Measurements from ENCODE around the gene PLEKHG1. TPM values are rescaled to one million over a fixed set of nuclear protein-coding genes. Genes with fewer than 3 reads are reported as not detected.

PLEKHG1 gene
- total and polyA plus RNA-seq, 2 experiments from 2014 or later: 0.89 to 2.5 TPM

DNA sequence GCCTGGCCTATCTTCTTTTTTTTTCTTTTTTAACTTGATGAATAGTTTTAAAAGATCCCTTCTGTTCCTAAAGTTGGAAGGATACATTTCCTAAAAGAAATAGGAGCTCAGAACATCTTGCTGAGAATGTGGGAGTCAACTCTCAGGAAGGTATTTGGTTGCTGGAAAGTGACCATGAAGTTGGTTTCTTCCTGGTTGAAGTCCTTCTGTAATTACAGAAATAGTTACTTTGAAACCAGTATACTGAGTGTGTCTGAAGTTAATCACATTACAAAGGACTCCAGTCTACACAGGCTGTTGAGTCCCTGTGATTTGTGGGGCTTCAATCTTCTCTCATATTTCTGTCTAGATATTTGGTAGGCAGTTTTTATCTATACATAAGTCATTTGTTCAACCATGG, 9.8 kb upstream of the PLEKHG1 start:
- H3K4me3 Mint-ChIP-seq: no peak overlapping the region
- no peaks in the 10 kb centered on the region for H3K36me3 Mint-ChIP-seq (ENCODE audit: low read depth)
- no peaks in the 10 kb centered on the region for H4K20me1 ChIP-seq (replicated peaks; ENCODE audit: insufficient read depth)
- H3K4me1 Mint-ChIP-seq: peaks cover 6% of the 10 kb centered on the region; the same call in 2 of the 3 replicates
- H3K4me2 ChIP-seq: no peak overlapping the region
- H3F3A ChIP-seq (replicated peaks; ENCODE audit: low read depth): no peaks in the 10 kb centered on the region
- ATAC-seq (no peak), DNase-seq (ENCODE audit: low spot score) (no peak)
- no peak overlapping the region for H2AFZ ChIP-seq
- H3K79me2 ChIP-seq (replicated peaks; ENCODE audit: insufficient read depth): no peaks in the 10 kb centered on the region
- no peaks in the 10 kb centered on the region for H3K9me2 ChIP-seq (ENCODE audit: insufficient read depth)
- no peak overlapping the region for H3K4me3 ChIP-seq
- H3K27ac Mint-ChIP-seq: no peak overlapping the region
- H3K36me3 ChIP-seq (ENCODE audit: insufficient read depth): no peaks in the 10 kb centered on the region
- H3K27me3 Mint-ChIP-seq (ENCODE audit: insufficient read depth, low read depth, poor library complexity): no peaks in the 10 kb centered on the region
- TF ChIP-seq ZNF462 (CRISPR knock-in tag; IDR thresholded peaks at IDR 0.05) (no peak), JUNB (IDR thresholded peaks at IDR 0.05; ENCODE audit: unreplicated experiment) (no peak), EZH2 (IDR thresholded peaks at IDR 0.05; ENCODE audit: low read depth, unreplicated experiment) (no peak), POLR2AphosphoS5 (IDR thresholded peaks at IDR 0.05; ENCODE audit: low read depth) (no peak), ZNF331 (CRISPR knock-in tag; IDR thresholded peaks at IDR 0.05; ENCODE audit: low read depth) (no peak), CREB1 (CRISPR knock-in tag; IDR thresholded peaks at IDR 0.05; ENCODE audit: low read depth) (no peak), EZH2phosphoT487 (IDR thresholded peaks at IDR 0.05; ENCODE audit: unreplicated experiment) (no peak), NANOG (IDR thresholded peaks at IDR 0.05; ENCODE audit: borderline replicate concordance) (no peak)
- TF ChIP-seq, protein P1, sequence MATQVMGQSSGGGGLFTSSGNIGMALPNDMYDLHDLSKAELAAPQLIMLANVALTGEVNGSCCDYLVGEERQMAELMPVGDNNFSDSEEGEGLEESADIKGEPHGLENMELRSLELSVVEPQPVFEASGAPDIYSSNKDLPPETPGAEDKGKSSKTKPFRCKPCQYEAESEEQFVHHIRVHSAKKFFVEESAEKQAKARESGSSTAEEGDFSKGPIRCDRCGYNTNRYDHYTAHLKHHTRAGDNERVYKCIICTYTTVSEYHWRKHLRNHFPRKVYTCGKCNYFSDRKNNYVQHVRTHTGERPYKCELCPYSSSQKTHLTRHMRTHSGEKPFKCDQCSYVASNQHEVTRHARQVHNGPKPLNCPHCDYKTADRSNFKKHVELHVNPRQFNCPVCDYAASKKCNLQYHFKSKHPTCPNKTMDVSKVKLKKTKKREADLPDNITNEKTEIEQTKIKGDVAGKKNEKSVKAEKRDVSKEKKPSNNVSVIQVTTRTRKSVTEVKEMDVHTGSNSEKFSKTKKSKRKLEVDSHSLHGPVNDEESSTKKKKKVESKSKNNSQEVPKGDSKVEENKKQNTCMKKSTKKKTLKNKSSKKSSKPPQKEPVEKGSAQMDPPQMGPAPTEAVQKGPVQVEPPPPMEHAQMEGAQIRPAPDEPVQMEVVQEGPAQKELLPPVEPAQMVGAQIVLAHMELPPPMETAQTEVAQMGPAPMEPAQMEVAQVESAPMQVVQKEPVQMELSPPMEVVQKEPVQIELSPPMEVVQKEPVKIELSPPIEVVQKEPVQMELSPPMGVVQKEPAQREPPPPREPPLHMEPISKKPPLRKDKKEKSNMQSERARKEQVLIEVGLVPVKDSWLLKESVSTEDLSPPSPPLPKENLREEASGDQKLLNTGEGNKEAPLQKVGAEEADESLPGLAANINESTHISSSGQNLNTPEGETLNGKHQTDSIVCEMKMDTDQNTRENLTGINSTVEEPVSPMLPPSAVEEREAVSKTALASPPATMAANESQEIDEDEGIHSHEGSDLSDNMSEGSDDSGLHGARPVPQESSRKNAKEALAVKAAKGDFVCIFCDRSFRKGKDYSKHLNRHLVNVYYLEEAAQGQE (IDR thresholded peaks at IDR 0.05; ENCODE audit: unreplicated experiment): no peak
- TF ChIP-seq, protein P2, sequence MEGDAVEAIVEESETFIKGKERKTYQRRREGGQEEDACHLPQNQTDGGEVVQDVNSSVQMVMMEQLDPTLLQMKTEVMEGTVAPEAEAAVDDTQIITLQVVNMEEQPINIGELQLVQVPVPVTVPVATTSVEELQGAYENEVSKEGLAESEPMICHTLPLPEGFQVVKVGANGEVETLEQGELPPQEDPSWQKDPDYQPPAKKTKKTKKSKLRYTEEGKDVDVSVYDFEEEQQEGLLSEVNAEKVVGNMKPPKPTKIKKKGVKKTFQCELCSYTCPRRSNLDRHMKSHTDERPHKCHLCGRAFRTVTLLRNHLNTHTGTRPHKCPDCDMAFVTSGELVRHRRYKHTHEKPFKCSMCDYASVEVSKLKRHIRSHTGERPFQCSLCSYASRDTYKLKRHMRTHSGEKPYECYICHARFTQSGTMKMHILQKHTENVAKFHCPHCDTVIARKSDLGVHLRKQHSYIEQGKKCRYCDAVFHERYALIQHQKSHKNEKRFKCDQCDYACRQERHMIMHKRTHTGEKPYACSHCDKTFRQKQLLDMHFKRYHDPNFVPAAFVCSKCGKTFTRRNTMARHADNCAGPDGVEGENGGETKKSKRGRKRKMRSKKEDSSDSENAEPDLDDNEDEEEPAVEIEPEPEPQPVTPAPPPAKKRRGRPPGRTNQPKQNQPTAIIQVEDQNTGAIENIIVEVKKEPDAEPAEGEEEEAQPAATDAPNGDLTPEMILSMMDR (conservative IDR thresholded peaks at IDR 0.05; ENCODE audit: low read depth in 2 of 2): no peak
- no peaks in the 10 kb centered on the region for H3K9me3 Mint-ChIP-seq
- H3K27me3 ChIP-seq (ENCODE audit: insufficient read depth): no peaks in the 10 kb centered on the region
- no peaks in the 10 kb centered on the region for H3K4me1 ChIP-seq (ENCODE audit: insufficient read depth)
- H3K27ac ChIP-seq (ENCODE audit: low read depth): no peak overlapping the region
